ENCODE results near the gene CYP21A2.
"Not testable (repeated sequence)": the region's sequence is repeated elsewhere in the genome, so short reads cannot be mapped to it uniquely, and the experiment has no call there.

Gene CYP21A2

DNA sequence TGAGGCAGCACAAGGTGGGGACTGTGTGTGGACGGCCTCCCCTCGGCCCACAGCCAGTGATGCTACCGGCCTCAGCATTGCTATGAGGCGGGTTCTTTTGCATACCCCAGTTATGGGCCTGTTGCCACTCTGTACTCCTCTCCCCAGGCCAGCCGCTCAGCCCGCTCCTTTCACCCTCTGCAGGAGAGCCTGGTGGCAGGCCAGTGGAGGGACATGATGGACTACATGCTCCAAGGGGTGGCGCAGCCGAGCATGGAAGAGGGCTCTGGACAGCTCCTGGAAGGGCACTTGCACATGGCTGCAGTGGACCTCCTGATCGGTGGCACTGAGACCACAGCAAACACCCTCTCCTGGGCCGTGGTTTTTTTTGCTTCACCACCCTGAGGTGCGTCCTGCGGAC lies 31.1 kb upstream of the CYP21A2 start:
- H3K36me3 ChIP-seq (ENCODE audit: control insufficient read depth in 1 of 2, insufficient read depth in 2 of 2, low read length in 2 of 2); H3K27me3 ChIP-seq (ENCODE audit: control insufficient read depth in 1 of 2, insufficient read depth in 2 of 2, low read length in 2 of 2); H3K9me3 ChIP-seq (ENCODE audit: control insufficient read depth in 1 of 2, low read length in 2 of 2); H3K27ac ChIP-seq (ENCODE audit: low read depth, low read length); H3K9ac ChIP-seq (ENCODE audit: low read depth in 1 of 2, low read length in 2 of 2); H3K4me3 ChIP-seq (ENCODE audit: low read depth in 1 of 2, low read length in 2 of 2); H3K4me1 ChIP-seq (ENCODE audit: control insufficient read depth in 1 of 2, insufficient read depth in 2 of 2, low read length in 2 of 2): not testable (repeated sequence)

DNA sequence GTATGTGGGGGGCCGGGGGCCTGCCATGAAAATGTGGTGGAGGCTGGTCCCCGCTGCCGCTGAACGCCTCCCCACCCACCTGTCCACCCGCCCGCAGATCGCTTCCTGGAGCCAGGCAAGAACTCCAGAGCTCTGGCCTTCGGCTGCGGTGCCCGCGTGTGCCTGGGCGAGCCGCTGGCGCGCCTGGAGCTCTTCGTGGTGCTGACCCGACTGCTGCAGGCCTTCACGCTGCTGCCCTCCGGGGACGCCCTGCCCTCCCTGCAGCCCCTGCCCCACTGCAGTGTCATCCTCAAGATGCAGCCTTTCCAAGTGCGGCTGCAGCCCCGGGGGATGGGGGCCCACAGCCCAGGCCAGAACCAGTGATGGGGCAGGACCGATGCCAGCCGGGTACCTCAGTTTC lies 30.2 kb upstream of the CYP21A2 start:
- not testable (repeated sequence) for H3K9ac ChIP-seq (ENCODE audit: low read depth in 1 of 2, low read length in 2 of 2); H3K4me1 ChIP-seq (ENCODE audit: control insufficient read depth in 1 of 2, insufficient read depth in 2 of 2, low read length in 2 of 2); H3K27ac ChIP-seq (ENCODE audit: low read depth, low read length); H3K4me3 ChIP-seq (ENCODE audit: low read depth in 1 of 2, low read length in 2 of 2); H3K9me3 ChIP-seq (ENCODE audit: control insufficient read depth in 1 of 2, low read length in 2 of 2); H3K27me3 ChIP-seq (ENCODE audit: control insufficient read depth in 1 of 2, insufficient read depth in 2 of 2, low read length in 2 of 2); H3K36me3 ChIP-seq (ENCODE audit: control insufficient read depth in 1 of 2, insufficient read depth in 2 of 2, low read length in 2 of 2)

DNA sequence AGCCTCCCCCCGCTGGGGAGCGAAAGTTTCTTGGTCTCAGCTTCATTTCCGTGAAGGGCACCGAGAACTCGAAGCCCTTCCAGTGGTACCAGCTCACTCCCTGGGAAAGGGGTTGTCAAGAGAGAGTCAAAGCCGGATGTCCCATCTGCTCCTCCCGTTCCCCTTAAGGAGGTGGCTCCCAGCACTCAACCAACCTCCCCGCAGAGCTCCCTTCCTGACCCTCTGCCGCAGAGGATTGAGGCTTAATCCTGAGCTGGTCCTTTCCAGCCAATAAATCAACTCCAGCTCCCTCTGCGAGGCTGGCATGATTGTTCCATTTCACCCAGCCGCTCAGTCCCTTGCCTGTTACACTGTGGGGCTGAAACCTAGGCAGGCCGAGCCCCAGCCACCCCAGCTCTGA lies 29.6 kb upstream of the CYP21A2 start:
- H3K4me1 ChIP-seq (ENCODE audit: control insufficient read depth in 1 of 2, insufficient read depth in 2 of 2, low read length in 2 of 2); H3K27ac ChIP-seq (ENCODE audit: low read depth, low read length); H3K9me3 ChIP-seq (ENCODE audit: control insufficient read depth in 1 of 2, low read length in 2 of 2); H3K4me3 ChIP-seq (ENCODE audit: low read depth in 1 of 2, low read length in 2 of 2); H3K9ac ChIP-seq (ENCODE audit: low read depth in 1 of 2, low read length in 2 of 2); H3K27me3 ChIP-seq (ENCODE audit: control insufficient read depth in 1 of 2, insufficient read depth in 2 of 2, low read length in 2 of 2); H3K36me3 ChIP-seq (ENCODE audit: control insufficient read depth in 1 of 2, insufficient read depth in 2 of 2, low read length in 2 of 2): not testable (repeated sequence)

DNA sequence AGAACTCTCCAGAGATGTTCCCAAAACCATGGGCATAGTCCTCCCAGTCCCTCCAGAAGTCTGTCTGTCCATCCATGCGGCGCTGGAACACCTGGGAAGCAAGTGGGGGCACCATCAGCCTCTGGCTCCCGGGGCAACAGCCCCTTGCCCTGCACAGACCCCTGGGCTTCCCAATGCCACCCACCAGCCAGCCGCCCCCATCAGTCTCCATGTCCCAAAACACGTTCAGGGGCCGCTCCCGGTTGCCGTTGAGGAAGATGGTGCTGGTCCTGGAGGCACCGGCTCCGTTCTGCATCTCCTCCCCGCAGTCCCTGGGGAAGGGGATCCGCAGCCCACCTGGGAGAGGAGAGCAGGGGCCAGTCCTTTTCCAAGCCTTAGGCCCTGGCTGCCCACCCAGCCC lies 28.7 kb upstream of the CYP21A2 start:
- H3K27me3 ChIP-seq (ENCODE audit: control insufficient read depth in 1 of 2, insufficient read depth in 2 of 2, low read length in 2 of 2); H3K4me3 ChIP-seq (ENCODE audit: low read depth in 1 of 2, low read length in 2 of 2); H3K27ac ChIP-seq (ENCODE audit: low read depth, low read length); H3K4me1 ChIP-seq (ENCODE audit: control insufficient read depth in 1 of 2, insufficient read depth in 2 of 2, low read length in 2 of 2); H3K9ac ChIP-seq (ENCODE audit: low read depth in 1 of 2, low read length in 2 of 2); H3K9me3 ChIP-seq (ENCODE audit: control insufficient read depth in 1 of 2, low read length in 2 of 2); H3K36me3 ChIP-seq (ENCODE audit: control insufficient read depth in 1 of 2, insufficient read depth in 2 of 2, low read length in 2 of 2): not testable (repeated sequence)

DNA sequence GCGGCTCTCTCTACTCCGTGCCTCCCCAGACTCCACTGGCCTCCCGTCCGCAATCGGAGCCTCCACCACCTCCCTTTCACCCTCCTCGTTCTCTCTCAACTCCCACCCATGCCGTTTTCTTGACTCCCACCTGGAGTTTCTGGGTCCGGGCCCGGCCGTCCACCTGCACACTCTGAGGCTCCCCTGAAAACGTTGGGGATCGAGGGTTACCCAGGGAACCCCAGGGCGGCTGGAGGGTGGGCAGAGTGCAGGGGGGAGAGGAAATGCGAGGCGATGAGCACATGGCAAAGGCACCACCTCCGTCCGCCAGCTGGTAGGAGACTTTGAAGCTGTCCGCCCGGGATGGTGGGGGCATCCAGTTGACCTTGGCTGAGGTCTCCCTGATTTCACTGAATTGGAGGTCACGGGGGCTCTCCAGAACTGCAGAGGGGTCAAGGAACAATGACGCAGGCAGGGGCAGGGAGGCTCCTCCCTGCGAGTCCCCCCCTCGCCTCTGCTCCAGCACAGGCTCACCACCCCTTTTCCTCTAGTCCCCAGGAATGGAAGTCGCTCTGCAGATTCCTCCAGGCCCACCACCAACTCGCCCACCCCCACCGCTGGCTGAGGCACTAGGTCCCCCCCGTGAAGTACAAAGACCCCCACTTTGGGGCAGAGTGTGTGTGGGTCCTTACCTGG lies 27.2 kb upstream of the CYP21A2 start:
- not testable (repeated sequence) for H3K27me3 ChIP-seq (ENCODE audit: control insufficient read depth in 1 of 2, insufficient read depth in 2 of 2, low read length in 2 of 2); H3K4me1 ChIP-seq (ENCODE audit: control insufficient read depth in 1 of 2, insufficient read depth in 2 of 2, low read length in 2 of 2); H3K9ac ChIP-seq (ENCODE audit: low read depth in 1 of 2, low read length in 2 of 2); H3K4me3 ChIP-seq (ENCODE audit: low read depth in 1 of 2, low read length in 2 of 2); H3K9me3 ChIP-seq (ENCODE audit: control insufficient read depth in 1 of 2, low read length in 2 of 2); H3K36me3 ChIP-seq (ENCODE audit: control insufficient read depth in 1 of 2, insufficient read depth in 2 of 2, low read length in 2 of 2); H3K27ac ChIP-seq (ENCODE audit: low read depth, low read length)

DNA sequence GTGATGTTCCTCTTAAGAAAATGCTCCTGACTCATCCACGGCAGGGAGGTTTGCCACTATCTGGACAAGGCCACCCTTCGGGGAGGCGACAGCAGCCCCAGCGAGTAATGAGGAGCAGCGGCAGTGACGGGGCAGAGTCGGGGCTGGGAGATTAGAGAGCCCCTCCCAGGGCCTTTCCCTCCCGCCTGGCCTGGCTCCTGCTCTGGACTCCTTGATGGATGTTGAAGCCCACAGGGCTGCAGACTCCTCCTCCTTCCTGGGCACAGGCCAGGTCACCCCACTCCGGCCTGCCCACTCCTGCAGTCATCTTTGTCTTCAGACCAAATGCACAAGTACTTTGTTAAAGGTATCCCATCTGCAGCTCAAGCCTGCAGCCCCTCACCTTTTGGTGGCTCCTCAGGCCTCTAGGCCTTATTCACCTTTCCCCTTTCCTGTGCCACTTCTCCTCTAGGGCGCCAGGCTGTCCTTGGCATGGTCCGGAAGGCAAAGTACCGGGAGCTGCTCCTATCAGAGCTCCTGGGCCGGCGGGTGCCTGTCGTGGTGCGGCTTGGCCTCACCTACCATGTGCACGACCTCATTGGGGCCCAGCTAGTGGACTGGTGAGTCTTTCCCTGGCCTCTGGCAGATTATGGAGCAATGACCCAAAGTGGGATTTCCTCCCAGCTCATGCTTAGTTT lies 25.1 kb upstream of the CYP21A2 start:
- not testable (repeated sequence) for H3K27me3 ChIP-seq (ENCODE audit: control insufficient read depth in 1 of 2, insufficient read depth in 2 of 2, low read length in 2 of 2); H3K36me3 ChIP-seq (ENCODE audit: control insufficient read depth in 1 of 2, insufficient read depth in 2 of 2, low read length in 2 of 2); H3K4me3 ChIP-seq (ENCODE audit: low read depth in 1 of 2, low read length in 2 of 2); H3K9ac ChIP-seq (ENCODE audit: low read depth in 1 of 2, low read length in 2 of 2); H3K9me3 ChIP-seq (ENCODE audit: control insufficient read depth in 1 of 2, low read length in 2 of 2); H3K27ac ChIP-seq (ENCODE audit: low read depth, low read length); H3K4me1 ChIP-seq (ENCODE audit: control insufficient read depth in 1 of 2, insufficient read depth in 2 of 2, low read length in 2 of 2)

DNA sequence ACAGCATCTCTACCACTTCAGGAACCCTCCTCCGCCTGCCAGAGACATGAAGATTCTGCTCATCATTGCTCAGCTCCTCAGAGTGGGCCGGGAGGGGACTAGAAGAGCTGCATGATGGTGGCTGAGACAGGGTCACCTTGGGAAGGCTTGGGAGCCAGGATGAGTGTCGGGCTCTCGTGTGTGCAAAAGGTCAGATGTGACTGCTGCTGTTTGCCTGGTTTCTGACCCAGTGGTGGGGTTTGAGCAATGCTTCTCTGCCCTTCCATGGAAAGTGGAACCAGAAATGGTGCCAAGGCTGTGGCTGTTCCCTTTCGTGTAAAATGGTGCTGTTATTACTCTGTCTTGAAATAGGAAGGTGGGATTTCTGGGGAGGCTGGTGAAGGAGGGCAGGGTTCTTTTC lies 24.5 kb upstream of the CYP21A2 start:
- not testable (repeated sequence) for H3K9ac ChIP-seq (ENCODE audit: low read depth in 1 of 2, low read length in 2 of 2); H3K36me3 ChIP-seq (ENCODE audit: control insufficient read depth in 1 of 2, insufficient read depth in 2 of 2, low read length in 2 of 2); H3K4me3 ChIP-seq (ENCODE audit: low read depth in 1 of 2, low read length in 2 of 2); H3K4me1 ChIP-seq (ENCODE audit: control insufficient read depth in 1 of 2, insufficient read depth in 2 of 2, low read length in 2 of 2); H3K27me3 ChIP-seq (ENCODE audit: control insufficient read depth in 1 of 2, insufficient read depth in 2 of 2, low read length in 2 of 2); H3K27ac ChIP-seq (ENCODE audit: low read depth, low read length); H3K9me3 ChIP-seq (ENCODE audit: control insufficient read depth in 1 of 2, low read length in 2 of 2)

DNA sequence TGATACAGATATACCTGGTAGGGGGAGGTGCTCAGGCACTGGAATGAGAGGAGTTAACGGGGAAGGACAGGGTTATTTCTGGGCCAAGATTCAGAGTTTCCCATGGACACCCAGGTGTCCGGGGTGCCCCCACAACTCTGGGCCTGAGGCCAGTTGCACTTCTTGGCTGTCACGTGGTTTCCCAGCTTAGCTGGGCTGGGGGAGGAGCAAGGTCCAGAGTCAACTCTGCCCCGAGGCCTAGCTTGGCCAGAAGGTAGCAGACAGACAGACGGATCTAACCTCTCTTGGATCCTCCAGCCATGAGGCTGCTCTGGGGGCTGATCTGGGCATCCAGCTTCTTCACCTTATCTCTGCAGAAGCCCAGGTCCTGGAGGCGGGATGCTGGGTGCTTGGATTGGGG lies 23.7 kb upstream of the CYP21A2 start, which contains the start of gene C4B:
Gene C4B (plus strand): TSS at position 249 of the 400 bp plus-strand sequence. CDS start 51 bp downstream, at position 300.
- H3K36me3 ChIP-seq (ENCODE audit: control insufficient read depth in 1 of 2, insufficient read depth in 2 of 2, low read length in 2 of 2) = not testable (repeated sequence)

DNA sequence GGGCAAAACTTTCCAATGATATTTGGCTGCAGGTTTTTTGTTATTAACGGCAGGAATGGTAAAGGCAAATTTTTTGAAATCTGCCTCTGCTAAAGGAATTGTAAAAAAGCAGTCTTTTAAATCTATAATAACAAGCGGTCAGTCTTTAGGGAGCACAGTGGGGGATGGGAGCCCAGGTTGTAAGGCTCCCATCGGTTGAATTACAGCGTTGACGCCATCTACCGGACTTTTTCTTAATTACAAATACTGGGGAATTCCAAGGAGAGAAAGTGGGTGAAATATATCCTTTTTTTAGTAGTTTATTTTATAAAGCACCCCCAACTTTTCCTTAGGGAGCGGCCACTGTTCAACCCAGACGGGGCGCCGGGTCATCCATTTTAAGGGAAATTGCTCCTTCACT lies 16.1 kb upstream of the CYP21A2 start:
- not testable (repeated sequence) for H3K36me3 ChIP-seq (ENCODE audit: control insufficient read depth in 1 of 2, insufficient read depth in 2 of 2, low read length in 2 of 2); H3K4me3 ChIP-seq (ENCODE audit: low read depth in 1 of 2, low read length in 2 of 2); H3K9me3 ChIP-seq (ENCODE audit: control insufficient read depth in 1 of 2, low read length in 2 of 2); H3K9ac ChIP-seq (ENCODE audit: low read depth in 1 of 2, low read length in 2 of 2); H3K4me1 ChIP-seq (ENCODE audit: control insufficient read depth in 1 of 2, insufficient read depth in 2 of 2, low read length in 2 of 2); H3K27me3 ChIP-seq (ENCODE audit: control insufficient read depth in 1 of 2, insufficient read depth in 2 of 2, low read length in 2 of 2); H3K27ac ChIP-seq (ENCODE audit: low read depth, low read length)

More for the DNA sequence above, 23.7 kb upstream of the CYP21A2 start, which contains the start of gene C4B:
- H3K4me3 ChIP-seq (ENCODE audit: low read depth in 1 of 2, low read length in 2 of 2); H3K4me1 ChIP-seq (ENCODE audit: control insufficient read depth in 1 of 2, insufficient read depth in 2 of 2, low read length in 2 of 2); H3K9ac ChIP-seq (ENCODE audit: low read depth in 1 of 2, low read length in 2 of 2); H3K9me3 ChIP-seq (ENCODE audit: control insufficient read depth in 1 of 2, low read length in 2 of 2); H3K27ac ChIP-seq (ENCODE audit: low read depth, low read length); H3K27me3 ChIP-seq (ENCODE audit: control insufficient read depth in 1 of 2, insufficient read depth in 2 of 2, low read length in 2 of 2): not testable (repeated sequence)

DNA sequence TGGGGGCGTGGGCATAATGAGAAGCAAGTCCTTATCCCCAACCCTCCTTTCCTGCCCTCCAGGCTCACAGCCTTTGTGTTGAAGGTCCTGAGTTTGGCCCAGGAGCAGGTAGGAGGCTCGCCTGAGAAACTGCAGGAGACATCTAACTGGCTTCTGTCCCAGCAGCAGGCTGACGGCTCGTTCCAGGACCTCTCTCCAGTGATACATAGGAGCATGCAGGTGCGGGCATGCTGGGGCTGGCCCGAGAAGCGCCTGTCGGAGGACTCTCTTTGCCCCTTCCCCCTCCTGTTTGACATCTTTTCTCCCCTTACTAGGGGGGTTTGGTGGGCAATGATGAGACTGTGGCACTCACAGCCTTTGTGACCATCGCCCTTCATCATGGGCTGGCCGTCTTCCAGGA lies 9.6 kb upstream of the CYP21A2 start:
- not testable (repeated sequence) for H3K27ac ChIP-seq (ENCODE audit: low read depth, low read length); H3K36me3 ChIP-seq (ENCODE audit: control insufficient read depth in 1 of 2, insufficient read depth in 2 of 2, low read length in 2 of 2); H3K4me1 ChIP-seq (ENCODE audit: control insufficient read depth in 1 of 2, insufficient read depth in 2 of 2, low read length in 2 of 2); H3K9ac ChIP-seq (ENCODE audit: low read depth in 1 of 2, low read length in 2 of 2); H3K4me3 ChIP-seq (ENCODE audit: low read depth in 1 of 2, low read length in 2 of 2); H3K27me3 ChIP-seq (ENCODE audit: control insufficient read depth in 1 of 2, insufficient read depth in 2 of 2, low read length in 2 of 2); H3K9me3 ChIP-seq (ENCODE audit: control insufficient read depth in 1 of 2, low read length in 2 of 2)

Data from duodenal mucosa (tissue), 2 donors.